Stimulated activated CD4-positive, alpha-beta T cell treated with anti-CD3 and anti-CD28 coated beads, Interleukin-1b, Interleukin-23, amount 100 ng/mL, for 1 hour (primary cell): Measurements from ENCODE around the gene SATB1.
A peak's percentile ranks its signal among the peaks of the same experiment; 100 is the strongest.
"Not testable (repeated sequence)": the region's sequence is repeated elsewhere in the genome, so short reads cannot be mapped to it uniquely, and the experiment has no call there.

Experiments
- DNase-seq, 2 donors: peaks; one replicate each; pipeline ENCODE4 v3.0.0-alpha.2; 2020; ENCODE audit warnings: low read depth in 2 of 2

SATB1 gene

DNA sequence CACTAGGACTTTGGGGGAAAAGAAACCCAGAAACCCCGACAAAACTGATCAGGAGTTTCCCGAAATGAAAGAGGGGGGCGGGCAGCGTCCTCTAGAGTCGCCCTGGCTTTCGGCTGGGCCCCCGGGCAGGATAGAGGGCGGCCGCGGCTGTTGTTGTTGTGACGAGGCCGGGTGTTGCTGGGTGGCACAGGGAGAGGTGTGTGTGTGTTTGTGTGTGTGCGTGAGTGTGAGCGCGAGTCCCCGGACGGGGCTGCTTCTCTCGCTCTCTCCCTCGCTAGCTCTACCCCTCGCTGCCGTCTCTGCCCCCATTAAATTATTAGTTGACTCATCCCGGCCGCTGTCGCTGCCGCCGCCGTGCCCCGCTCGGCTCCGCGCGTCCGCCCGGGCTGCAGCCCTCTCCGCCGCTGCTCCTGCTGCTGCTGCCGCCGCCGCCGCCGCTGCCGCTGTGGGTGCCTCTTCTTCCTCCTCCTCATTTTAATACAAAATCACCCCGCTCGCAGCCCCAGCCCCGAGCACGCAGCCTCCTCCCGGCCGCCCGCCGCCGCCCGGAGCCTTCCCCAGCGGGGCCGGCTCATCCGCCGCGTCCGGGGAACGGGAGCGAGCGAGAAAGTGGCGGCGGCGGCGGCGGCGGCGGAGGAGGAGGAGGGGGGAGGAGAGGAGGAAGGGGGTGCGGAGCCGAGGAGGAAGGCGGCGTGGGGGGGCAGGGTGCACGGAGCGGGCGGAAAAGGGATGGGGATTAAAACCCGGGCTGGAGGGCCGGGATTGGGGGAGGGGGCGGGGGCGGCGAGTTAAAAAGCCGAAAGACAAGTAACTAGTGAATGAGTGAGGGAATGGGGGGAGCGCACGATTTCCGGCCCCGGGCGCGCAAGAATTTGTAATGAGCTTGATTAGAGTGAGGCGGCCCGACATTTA lies at the start of gene SATB1:
TSS of gene SATB1 (minus strand) at position 611 of the 912 bp plus-strand sequence. CDS start 4,372 bp downstream, outside the sequence.
- DNase-seq = no peak

- DNase-seq = no peak
Observed at GRCh38 chr3:18474202-18474601, 49.1 kb upstream of the SATB1 start.

GRCh38 chr3:18469775-18470174 lies 44.6 kb upstream of the SATB1 start:
- no peak for DNase-seq

DNA sequence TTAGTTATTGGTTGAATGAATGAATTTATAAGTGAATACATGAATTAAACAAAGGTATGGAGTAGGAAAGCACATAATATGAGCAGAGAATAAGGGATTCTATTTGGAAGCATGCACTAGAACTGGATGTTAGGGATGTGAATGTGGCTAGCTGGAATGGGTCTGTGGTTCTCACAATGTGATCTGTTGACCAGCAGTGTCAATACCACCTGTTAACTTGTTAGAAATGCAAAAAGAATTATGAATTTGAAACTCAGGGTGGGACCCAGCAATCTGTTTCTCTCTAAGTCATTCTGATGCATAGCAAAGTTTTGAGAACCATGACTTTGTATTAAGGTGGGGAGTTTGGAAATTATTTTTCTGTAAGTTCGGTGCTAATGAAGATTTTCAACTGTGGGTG lies 41.0 kb upstream of the SATB1 start:
- DNase-seq = no peak

DNA sequence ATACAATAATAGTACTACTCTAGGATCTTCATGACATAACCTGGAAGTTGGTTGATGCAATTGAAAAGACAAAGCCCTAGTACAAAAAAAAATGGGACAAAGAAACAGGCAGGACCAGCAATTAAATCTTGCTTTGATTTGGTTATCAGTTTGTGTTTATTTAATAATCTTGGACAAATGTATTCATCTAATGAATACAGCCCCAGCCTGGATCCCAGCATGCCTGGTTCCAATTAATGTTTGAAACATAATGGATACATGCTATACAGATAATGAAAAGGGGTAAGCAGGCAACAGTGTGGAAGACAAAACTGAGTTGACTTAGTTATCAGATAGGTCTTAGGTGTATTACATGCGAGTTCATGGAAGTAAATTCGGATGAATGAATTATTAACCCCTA lies 29.6 kb upstream of the SATB1 start:
- DNase-seq = no peak

- not testable (repeated sequence) for DNase-seq
Observed at GRCh38 chr3:18449618-18450017, 24.5 kb upstream of the SATB1 start.

DNA sequence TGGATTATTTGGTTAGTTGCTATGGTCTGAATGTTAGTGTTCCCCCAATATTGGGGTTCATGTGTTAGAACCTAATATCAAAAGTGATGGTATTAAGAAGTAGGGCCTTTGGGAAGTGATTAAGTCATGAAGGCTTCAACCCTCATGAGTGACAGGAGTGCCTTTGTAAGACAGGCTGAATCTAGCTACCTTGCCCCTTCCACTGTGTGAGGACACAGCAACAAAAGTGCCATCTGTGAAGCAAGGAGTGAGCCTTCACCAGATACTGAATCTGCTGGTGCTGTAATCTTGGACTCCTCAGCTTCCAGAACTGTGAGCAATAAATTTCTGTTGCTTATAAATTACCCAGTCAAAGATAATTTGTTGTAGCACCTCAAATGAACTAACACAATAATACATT lies 22.6 kb upstream of the SATB1 start:
- DNase-seq = no peak

DNA sequence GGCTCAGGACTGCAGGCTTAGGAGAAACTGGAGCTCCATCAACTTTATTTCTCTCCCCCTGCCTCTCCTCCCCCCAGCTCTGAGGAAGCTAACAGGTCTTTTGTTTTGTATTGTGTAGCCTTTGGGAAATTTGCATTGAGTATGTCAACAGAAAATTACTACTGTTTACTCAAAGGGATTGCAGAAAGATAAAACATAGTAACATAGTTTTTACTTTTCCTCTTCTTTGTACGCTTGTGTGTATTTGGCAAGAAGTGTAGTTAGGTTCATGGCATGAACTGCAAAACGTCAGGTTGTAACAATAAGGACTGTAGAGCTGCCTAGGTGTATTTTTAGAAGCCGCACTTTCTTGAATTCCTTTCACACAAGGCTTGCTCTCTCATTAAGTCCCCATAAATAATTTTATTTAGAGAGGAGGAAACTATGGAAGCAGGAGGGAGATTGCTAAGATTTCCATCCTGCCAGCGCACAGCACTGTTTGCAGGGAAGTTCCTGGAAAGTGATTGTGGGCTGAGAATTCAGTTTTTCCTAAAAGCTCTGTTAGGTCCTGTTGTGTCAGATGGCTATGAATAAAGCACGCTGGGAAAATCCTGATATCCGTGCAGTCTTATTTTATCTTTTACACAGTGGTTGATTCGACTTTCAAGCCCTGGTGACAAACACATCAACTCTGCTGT lies 21.1 kb upstream of the SATB1 start:
- no peak for DNase-seq

DNA sequence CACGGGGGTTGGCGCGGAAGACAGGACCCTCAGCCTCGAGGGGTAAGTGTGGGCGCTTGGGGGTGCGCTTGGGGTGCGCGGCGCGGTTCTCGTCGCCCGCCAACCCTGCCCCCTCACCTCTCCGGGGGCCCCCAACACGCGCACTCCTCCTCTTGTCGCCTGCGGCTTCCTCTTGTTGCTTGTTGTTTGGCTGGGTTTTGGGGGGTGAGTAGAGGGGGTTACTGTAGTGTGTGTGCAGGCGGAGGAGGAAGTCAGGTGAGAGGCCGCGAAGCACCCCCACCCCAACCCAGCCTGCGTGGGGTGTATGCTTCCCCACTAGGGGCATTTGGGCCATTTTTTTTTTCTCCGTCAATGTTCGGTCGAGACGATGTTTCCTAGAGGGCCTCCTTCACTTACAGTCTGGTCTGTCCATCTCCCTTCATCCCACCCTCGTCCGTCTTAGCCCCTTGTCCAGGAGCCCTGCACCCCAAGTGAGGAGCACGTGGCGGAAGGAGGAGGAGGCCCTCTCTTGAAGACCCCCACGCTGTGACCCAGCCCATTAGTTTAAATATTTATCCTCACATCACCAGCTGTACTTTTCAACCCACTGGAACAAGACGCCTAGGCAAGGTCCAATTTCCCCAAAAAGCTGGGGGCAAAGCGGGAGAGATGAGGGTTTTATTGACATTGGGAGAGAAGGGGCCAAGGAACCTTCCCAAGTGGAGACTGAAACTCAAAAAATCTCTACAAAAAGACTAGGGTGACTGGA lies 20.4 kb upstream of the SATB1 start:
- peak; percentile 33 to 54 for DNase-seq

- DNase-seq = peak; percentile 44 to 47
Observed at GRCh38 chr3:18444595-18445400, 19.7 kb upstream of the SATB1 start.

GRCh38 chr3:18443665-18444594 lies 18.8 kb upstream of the SATB1 start:
- peak in 1 of 2 donors; percentile 2 for DNase-seq

DNA sequence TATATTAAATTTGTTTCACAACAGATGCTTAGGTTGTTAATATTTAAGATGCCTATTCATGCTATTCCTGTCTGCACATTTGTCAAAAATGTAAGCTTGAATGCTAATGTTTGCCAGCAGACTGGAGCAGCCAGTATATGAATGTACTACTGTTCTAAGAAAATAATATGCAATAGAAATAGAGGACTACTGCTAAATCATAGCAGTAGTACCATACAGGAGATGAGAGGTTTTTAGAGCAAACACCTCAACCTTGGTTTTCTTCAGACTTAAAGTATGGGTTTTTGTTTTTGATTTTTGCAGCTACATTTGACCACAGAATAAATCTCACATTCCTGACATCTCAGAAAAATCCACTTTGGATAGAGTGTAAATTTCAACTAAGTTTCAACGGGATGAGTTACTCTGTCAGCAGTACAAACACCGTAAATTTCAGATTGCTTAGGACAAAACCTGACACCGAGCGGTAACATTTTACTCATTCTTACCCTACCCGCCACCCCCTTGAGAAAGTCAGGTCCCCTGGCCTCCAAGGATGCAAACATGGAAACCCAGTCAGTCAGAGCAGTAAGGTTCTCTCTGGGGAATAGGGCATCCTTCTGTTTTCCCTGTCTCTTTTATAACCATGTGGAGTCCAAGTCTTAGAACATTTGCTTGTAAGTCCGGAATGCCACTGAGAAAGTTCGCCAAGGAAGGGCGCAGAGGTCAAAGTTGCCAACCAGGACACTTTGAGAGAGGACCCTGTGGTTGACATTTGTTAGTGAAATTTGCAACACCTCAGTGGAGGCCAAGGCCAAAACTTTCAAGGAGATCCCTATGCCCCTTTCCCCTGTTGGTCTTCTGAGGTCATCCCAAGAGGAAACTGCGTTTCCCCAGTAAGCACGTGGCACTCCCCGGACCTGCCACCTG lies 17.9 kb upstream of the SATB1 start:
- DNase-seq = no peak

- no peak for DNase-seq
Observed at GRCh38 chr3:18441551-18441950, 16.4 kb upstream of the SATB1 start.

GRCh38 chr3:18440066-18440722 lies 15.1 kb upstream of the SATB1 start:
- DNase-seq = no peak

DNA sequence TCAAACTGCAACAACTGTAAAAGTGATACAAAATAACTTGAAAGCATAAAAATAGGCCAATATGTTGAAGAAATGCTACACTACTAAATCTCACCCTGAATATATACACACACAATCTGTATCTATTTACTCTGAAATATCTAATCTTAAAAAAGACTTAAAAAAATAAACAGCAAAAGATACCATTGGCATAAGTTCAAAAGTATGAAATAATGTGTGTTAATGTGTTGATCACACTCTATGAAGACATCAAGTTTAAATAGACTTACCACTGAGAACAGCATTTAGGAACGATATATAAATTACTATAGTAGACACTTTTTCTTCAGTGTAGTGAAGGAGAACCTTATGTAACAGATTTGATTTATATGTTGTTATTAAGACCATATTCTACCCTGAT lies 14.1 kb upstream of the SATB1 start:
- no peak for DNase-seq

DNA sequence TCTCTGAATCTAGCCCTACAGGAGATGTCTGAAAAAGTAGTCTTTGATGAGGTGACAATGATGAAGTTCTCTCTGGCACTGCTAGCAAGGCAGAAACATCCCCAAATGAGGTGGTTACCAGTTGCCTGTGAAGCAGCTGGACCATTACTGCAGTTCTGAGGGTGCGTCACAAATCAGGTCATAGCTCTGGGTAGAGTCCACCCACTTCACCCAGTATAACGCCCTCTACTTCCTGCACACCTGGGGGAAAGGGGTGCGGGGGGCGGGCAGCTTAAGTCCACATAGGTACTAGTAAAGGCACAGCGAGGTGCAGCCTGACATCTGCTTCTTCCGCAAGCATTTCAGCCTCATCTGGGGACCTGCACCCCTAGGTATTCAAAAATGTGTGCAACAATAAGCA lies 13.4 kb upstream of the SATB1 start:
- DNase-seq = peak in 1 of 2 donors; percentile 2

DNA sequence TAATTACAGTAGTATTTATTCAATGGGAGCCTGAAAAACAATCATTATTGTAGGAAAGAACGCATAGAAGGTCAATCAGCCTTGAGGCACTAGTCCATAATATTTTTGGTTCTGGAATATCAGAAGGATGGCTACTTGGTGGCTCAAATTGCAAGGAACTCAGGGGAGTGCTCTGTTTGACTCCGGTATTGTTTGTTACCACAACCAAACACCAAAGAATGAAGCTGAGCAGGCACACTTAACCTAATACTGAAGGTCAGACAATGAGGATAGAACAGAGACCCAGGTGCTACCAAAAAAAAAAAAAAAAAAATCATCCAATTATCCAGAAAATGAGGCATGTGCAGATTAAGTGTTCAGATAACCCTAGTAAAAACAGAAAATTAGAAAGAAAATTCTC lies 11.1 kb upstream of the SATB1 start:
- DNase-seq = no peak

- DNase-seq = no peak
Observed at GRCh38 chr3:18434711-18435110, 9.6 kb upstream of the SATB1 start.

DNA sequence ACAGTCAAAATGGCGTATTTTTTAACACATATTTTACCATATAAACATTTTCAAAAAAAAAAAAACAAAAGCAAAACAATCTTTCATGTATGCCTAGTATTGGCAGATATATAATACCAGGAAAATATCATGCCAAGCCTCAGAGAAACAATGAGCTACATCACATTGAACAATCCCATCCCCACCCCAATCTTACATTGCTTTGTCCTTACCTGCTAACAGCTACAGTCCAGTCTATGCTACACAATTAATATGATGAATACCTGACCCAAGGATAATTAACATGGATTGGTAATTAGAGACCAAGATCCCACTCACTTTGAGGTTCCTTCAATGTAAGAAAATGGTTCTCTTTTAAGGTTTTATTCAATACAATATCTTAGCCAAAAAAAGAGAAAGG lies 7.6 kb upstream of the SATB1 start:
- no peak for DNase-seq
